ENCODE data around the gene TMEM132C.
A peak's percentile ranks its signal among the peaks of the same experiment; 100 is the strongest.
"Not testable (repeated sequence)": the region's sequence is repeated elsewhere in the genome, so short reads cannot be mapped to it uniquely, and the experiment has no call there.

TMEM132C gene

DNA sequence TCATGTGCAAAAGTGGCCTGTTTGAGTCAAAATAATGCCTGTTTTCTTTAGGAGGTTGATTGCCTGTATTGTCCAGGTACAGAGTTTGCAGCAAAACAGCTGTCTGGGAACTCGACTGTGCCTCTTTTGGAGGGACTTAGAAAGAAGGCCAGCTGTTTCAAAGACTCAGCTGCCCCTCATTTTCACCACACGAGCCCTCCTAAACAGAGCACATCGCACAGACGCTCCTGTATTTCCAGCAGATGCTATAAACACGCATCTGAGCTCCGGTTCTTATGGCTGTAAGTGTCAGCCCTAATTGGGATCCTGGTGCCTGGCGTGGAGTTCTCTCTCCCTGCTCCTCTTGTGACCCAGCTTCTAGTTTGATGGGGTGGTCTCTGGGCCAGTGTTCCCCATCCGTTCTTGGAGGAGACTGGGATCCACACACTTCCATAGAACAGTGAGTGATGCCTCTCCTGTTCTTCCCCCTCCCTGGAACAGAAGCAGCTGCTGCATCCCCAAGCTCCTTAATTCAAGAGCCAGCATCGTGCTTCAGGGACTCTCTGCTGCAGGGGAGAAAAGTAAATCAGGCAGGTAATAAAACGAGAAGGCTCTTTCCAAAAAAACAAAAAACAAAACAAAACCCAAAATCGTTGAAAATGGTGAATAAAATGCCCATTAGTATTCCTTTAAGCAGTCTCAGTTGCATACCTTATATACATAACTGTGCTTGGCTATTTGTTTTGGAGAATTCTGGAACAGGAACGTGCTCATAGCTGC lies 287.8 kb downstream of the TMEM132C start:
- DNase-seq (ENCODE audit: low read depth in 2 of 2), result no peak

DNA sequence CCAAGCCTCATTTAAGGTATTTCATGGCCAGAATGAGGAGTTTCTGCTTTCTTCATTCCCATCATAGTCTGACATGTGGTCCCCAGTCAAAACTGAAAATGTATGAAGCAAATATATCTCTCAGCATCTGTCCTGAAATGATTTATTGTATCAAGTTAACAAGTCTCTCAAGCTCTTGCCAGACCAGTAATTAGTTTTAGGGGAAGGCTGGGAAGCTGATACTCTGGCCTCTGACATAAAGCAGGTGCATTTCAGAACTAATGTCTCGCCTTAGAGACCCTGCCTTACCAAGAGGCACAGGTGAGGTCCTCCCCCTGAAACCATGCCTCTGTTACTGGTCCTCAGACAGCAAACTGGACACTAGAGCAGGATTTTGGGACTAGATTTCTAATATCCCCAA lies 290.3 kb downstream of the TMEM132C start:
- DNase-seq (ENCODE audit: low read depth in 2 of 2), result no peak

DNA sequence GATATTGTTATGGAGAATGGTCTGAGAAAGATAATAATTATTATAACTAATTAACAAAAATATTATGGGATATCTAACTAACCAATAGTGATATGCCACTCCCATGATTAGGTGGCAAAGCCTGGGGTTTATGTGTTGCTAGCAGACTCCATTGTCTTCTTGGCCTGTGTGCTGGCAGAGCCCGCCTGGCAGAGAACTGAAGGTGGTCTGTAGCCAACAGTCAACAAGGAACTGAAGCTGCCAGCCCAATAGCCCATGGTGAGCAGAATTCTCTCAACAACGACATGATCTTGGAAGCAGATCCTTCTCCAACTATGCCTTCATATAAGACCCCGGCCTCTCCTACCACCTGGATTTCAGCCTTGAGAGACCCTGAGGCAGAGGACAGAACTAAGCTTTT lies 298.0 kb downstream of the TMEM132C start:
- DNase-seq (ENCODE audit: low read depth in 2 of 2), result no peak

DNA sequence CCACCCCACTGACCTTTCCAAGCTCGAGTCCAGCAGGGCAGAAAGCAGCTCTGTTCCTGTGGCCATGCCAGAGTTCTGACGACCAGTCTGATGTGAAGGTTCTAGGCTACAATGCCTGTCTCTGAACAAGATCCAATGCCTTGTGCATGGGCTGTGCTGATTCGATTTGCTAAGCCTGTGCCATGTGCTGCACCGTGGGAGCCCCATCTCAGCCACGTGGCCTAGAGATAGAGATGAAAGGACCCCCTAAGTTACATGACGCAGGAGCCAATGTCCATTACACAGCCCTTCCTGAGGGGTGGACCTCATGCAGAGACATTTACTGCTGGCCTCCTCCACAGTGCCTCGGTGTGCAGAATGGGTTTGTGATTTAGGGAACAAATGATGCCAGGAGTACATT lies 300.8 kb downstream of the TMEM132C start:
- DNase-seq (ENCODE audit: low read depth in 2 of 2), result no peak

DNA sequence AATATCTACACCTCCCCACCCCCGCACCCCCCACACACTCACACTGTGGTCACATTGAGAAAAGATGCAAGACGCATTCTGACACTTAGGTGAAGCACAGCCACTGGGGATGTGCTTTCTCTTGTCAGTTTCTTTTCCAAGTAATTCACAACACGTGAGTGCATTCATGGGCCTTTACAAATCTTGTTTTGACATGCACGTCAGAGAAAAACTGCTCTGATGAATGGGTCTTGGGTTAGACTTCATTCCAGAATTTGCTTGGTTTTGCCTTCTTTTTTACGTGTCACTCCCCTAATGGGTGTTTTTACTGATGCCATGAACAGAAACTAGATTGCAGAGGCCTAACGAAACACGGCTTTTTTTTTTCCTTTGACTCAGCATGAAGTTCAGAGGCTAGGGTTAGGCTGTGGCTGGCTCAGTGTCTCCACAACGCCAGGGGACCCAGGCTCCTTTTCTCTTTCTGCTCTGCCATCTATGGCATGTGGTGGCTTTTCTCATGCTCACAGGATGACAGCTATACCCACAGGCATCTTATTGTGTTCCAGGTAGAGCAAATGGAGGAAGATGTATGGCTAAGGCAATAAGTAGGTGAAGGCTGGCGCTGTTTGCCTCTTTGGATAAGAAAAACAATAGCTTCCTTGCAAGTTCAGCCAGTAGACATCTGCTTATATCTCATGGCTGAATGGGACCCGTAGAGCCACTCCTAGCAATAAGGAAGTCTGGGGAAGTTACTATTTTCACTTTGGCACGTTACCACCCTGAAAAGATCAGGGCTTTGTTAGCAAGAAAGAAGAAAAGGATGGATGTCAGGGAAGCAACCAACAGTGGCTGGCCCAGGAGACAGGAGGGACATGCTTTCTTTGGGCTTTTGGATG lies 303.5 kb downstream of the TMEM132C start:
- peak in 1 of 2 donors; percentile 2 for DNase-seq (ENCODE audit: low read depth in 2 of 2)

DNA sequence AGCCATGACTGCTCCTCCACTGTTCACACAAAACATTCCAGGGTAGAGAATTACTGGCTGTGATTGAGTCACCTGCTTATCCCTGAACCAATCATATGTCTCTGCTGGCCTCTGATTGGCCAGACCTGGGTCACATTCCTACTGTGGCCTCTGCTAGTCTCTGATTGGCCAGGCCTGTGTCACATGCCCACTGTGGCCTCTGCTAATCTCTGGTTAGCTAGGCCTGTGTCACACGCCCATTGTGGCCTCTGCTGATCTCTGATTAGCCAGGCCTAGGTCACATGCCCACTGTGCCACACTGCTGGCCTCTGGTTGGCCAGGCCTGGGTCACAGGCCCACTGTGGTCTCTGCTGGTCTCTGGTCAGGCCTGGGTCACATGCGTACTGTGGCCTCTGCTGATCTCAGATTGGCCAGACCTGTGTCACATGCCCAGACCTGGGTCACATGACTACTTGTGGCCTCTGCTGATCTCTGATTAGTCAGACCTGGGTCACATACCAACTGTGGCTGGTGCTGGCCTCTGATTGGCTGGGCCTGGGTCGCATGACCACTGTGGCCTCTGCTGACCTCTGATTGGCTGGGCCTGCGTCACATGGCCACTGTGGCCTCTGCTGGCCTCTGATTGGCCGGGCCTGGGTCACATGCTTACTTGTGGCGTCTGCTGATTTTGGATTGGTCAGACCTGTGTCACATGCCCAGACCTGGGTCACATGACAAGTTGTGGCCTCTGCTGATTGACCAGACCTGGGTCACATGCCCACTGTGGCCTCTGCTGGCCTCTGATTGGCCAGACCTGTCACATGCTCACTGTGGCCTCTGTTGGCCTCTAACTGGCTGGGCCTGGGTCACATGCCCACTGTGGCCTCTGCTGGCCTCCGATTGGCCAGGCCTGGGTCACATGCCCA lies 305.2 kb downstream of the TMEM132C start:
- no peak for DNase-seq (ENCODE audit: low read depth in 2 of 2)

DNA sequence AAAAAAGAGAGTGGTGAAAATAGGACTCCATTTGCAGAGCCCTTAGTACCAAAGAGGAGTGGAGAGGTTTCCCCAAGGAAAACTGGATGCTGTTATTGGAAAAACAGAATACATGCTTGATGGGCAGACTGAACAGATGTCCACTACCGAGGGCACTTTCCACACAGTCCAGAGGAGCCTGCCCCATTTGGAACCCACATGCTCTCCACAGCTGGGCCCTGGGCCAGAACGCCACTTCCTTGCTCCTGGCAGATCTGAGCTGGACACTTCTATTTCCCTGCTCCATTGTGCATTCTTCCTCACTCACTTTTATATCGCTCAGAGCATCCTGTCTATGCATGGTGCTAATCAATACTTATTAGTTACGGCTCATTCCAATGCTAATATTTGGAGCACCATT lies 306.9 kb downstream of the TMEM132C start:
- no peak for DNase-seq (ENCODE audit: low read depth in 2 of 2)

DNA sequence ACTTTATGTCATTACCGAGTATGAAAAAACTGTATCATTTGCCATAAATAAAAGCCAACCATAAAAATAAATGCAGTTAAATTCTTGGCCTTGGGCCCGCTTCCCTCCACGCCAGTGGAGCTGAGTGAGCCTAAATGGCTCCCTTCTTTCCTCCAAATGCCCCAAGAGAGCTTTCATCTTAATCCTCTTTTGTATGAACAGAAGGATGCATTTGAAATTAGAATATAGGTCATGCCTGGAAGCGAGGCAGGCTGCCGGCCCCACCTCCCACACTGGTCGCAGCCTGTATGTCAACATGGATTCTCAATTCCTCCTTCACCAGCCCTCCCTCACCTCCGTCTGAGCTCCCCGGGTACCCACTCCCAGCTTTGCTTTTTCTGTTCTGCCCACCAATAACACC lies 311.1 kb downstream of the TMEM132C start:
- DNase-seq (ENCODE audit: low read depth in 2 of 2), result no peak

DNA sequence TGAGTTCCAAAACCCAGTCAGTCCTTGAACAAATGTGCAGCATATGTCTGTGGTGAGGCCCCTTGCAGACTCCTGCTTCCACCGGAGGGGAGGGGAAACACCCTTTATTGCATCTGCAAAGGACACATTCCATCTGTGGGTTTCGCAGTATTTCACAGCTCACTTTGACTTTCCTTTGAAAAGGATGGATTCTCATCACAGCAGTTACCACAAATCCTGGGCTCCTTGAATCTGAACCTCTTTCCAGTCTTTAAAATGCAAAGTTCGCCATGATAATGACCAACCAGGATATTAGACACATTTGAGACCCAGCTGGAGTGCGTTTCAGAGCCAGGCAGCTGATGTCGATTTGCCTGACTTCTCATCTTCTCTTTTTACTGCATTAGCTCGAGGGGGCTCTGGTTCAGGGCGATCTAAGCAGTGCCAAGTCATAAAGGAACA lies 314.4 kb downstream of the TMEM132C start:
- DNase-seq (ENCODE audit: low read depth in 2 of 2), result no peak

DNA sequence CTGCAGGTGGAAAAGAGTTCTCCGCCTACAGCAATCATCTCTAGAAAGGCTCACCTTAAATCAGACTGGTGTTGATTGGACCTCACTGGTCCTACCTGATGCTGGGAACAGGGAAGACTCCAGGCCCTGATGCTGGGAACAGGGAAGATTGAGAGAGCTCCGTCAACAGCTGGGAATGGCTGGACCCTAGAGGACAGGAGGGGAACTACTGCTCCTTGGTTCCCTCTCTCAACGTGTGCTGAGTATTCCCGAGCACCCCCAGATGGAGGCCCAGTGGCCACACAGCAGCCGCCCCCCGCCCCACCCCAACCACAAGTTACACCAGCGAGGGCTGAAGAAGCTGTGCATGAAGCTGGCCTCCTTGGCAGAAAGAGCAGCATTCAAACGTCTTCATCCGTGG lies 316.5 kb downstream of the TMEM132C start:
- no peak for DNase-seq (ENCODE audit: low read depth in 2 of 2)

DNA sequence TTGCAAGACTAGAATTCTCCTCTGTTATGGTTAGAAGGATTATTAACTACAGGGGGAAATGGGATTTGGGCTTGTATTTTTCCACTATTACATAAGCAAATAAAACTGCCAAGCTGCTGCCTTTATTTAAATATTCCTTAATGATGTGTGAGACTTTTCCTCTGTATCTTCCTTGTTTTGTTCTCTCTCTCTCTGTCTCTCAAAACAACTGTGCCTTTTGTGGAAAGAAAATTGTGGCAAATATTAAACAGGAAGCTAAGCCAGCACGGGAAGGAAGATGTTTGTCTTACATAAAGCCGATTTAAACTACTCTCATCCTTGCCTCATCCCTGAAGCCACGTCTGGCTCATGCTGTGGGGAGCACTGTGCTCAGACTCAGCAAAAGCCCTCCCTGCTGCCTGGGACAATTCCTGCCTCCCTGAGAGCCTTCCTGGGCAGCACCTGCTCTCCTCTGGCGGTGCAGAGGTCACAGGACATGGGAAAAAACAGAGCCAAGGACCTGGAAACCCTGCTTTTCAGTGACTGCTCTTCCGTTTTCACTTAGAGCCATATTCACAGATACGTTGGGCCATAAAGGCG lies 319.6 kb downstream of the TMEM132C start:
- DNase-seq (ENCODE audit: low read depth in 2 of 2), result no peak

DNA sequence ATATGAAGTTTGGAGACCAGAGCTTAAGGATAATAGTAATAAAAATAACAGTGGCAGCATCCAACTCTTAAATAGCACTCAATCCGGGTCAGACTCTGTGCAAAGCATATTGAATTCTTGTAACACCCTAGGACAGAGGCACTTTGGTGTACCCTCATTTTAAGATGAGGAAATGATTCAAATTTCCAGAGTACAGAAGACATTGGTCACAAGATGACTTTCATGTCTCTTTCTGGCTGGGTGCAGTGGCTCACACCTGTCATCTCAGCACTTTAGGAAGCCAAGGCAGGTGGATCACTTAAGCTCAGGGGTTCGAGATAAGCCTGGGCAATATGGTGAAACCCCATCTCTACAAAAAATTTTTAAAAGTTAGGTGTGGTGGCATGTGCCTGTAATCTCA lies 320.9 kb downstream of the TMEM132C start:
- no peak for DNase-seq (ENCODE audit: low read depth in 2 of 2)

DNA sequence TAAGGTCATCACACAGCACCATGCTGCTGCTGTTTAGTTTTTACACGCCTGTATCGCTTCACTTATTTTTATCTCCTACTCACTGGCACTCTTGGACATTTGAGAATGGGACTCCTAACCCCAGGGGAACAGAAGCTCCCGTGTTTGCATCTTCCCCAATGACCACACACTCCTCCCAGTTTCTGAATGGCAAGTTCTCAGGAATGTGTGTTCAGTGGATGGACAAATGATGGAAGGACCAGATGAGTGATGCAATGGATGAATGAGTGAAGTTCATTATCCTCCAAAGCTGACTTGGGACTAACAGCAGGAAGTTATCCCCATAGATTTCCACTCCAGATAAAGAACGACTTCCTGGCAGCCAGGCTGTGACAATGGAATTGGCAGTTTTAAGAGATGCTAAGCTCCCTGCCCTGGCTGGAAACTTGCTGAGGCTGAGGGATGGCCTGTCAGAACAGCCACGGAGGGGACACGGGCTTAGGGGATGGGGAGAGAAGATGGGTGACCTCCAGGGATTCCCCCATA lies 325.3 kb downstream of the TMEM132C start:
- no peak for DNase-seq (ENCODE audit: low read depth in 2 of 2)

DNA sequence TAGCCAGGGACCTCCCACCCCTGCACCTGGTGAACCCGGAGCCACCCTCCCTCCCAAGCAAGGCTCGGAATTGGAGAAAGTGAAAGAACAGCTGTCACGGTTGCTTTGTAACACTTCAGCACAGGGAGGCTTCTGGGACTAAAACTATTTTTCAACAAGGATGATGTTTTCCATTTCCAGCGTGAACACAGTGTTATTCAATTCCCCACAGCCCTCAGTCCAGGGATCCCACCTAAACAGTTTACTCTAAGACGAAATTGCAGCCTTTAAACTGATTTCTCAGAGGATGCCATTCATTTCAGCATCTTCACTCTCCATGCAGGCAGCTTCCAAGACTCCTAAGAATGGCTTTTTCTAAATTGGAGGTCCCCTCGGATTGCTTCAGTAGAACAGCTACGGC lies 327.6 kb downstream of the TMEM132C start:
- DNase-seq (ENCODE audit: low read depth in 2 of 2), result no peak

DNA sequence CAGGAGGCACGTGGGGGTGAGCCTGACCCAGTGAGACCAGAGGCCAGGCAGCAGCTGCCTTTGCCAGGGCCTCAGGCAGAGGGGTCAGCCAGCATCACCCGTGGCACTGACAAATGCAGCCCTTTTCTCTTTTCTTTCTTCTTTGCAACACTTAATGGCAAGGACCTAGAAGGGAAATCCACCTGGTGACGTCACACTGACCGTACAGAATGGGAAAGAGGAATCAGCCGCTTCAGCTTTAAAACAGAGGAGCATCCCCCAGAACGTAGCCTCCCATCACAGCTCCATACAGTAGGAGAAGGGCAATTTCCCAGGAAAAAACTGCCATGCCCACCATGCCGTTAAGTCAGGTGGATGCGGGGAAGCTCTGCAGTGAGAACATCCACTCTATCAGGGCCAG lies 328.6 kb downstream of the TMEM132C start:
- no peak for DNase-seq (ENCODE audit: low read depth in 2 of 2)

DNA sequence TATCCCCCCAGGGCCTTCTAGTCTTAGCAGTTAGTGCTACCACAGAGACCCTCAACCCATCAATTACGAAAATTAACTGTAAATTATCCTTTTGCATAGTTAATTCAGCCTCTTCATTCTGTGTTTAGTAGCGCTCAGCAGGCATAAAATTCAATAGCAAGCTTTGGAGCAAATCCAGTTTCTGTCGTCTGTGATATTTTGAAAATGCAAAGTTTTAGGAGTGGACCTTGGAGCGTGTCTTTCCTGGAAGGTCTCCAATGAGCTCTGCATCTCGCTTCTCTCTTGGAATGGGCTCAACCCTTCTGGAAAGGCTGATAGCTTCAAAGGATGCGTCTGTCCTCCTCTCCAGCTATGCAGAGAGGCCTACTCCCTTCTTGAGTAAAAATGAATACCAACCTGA lies 333.9 kb downstream of the TMEM132C start:
- DNase-seq (ENCODE audit: low read depth in 2 of 2), result no peak

DNA sequence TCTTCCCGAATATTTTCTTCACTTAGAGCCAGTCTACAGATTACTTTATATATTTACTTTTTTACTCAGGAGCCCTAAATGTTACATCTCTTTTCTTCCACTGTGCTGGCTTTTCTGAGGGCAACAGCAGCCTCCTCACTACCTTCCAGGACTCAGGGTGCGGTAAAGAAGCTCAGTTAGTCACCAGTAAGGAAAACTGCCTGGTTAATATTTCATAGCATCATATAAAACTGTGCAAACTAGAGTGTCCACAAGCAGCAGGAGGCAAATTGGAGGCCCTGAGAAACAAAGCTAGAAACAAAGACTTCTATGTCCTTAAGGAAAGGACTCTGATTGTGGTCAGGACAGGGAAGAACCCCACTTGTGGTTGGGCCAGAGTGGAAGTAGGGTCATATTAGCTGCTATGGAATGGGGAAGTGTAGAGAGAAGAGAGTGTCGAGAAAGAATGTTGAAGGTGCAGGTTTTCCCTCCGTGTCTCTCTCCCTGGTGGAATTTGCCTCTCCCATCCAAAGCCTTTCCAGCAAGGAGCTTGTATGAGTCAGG lies 336.7 kb downstream of the TMEM132C start:
- no peak for DNase-seq (ENCODE audit: low read depth in 2 of 2)

DNA sequence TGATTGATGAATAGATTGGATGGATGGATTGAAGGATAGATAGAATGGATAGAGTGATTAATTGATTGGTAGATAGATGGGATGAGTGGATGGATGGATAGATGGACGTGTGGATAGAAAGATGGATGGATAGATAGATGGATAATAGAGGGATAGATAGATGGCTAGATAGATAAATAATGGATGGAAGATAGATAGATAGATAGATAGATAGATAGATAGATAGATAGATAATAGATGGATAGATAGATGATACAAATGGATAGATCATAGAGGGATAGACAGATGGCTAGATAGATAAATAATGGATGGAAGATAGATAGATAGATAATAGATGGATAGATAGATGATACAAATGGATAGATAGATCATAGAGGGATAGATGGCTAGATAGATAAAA lies 337.2 kb downstream of the TMEM132C start:
- not testable (repeated sequence) for DNase-seq (ENCODE audit: low read depth in 2 of 2)

DNA sequence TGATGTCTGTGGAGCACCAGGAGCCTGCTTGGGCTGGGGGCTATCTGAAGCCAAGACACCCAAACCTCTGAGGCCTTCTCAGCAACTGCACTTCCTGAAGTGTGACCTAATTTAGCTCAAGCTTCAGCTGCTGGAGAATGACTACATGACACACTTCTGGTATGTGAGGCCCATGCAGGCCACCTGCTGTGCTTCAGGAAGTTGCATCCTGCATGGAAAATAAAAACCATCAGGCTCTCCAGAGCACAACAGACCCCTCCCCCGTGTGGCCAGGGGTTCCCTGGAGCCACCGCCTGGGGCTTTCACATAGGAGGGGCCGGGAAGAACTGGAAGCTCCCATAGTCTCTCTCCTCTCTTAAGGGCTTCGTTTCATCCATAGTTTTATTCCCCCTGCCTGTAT lies 339.1 kb downstream of the TMEM132C start:
- no peak for DNase-seq (ENCODE audit: low read depth in 2 of 2)

DNA sequence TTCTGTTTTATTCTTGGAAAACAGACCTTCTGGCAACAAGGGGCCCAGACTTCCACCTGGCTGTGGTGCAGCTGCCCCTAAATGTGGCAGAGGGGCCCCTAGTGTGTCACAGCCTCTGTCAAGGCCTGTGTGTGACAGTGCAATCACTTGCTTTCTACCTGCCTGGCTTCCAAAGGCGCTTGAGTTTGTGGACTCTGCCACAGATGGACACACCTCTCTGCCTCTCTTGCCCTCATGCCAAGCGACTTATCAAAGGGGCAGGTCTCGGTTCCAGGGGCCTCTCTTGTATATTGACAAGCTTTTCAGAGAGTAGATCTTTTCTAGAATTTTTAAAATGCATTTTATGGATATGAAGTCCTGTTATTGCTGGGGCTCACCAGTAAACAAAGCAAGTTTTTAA lies 339.6 kb downstream of the TMEM132C start:
- no peak for DNase-seq (ENCODE audit: low read depth in 2 of 2)

DNA sequence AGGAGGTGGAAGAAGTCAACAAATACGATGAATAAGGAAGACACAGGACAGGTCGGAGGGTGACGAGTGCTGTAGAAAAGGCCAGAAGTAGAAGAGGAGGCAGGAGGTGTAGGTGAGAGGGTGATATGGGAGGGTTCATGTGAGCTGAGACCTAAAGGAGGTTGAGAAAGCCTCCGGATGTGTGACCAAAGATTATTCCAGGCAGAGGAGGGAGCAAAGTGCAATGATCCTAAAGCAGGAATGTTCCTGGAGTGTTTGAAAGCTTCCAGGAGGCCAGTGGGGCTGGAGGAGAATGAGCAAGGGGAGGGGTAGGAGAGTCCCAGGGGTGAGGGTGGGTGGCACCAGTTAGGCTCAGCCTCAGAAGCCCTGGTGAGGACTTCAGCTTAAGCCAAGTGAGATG lies 340.0 kb downstream of the TMEM132C start:
- DNase-seq (ENCODE audit: low read depth in 2 of 2), result no peak

Data from stimulated activated CD8-positive, alpha-beta memory T cell treated with anti-CD3 and anti-CD28 coated beads, Interleukin-15, amount 100 ng/mL, for 48 hours (primary cell).